OCI-LY1 (cell line): Measurements from ENCODE around the gene UTP20.
"Not testable (repeated sequence)": the region's sequence is repeated elsewhere in the genome, so short reads cannot be mapped to it uniquely, and the experiment has no call there.

Experiments used
- CTCF ChIP-seq: fragments of 200-600 bp; sonication (generic), shearing (Covaris generic); IDR thresholded peaks from 2 replicates; pipeline ENCODE4 v1.5.1; 2017; ENCODE audit warnings: mild to moderate bottlenecking, antibody characterized with exemption, low read length, moderate library complexity, mixed read lengths
- EZH2 ChIP-seq: fragments of 200-600 bp; sonication (generic), shearing (Covaris generic); IDR thresholded peaks from 2 replicates; pipeline ENCODE4 v1.8.0; 2017; ENCODE audit warnings: borderline replicate concordance, mixed run types, mild to moderate bottlenecking, antibody characterized with exemption, low read length, moderate library complexity, mixed read lengths

GRCh38 chr12:101422066-101422465 lies 142.2 kb downstream of the UTP20 start:
- TF ChIP-seq CTCF, EZH2: not testable (repeated sequence)
